ENCODE data around the gene TRIM32. TPM values are rescaled to one million over a fixed set of nuclear protein-coding genes. Genes with fewer than 3 reads are reported as not detected.

The TRIM32 gene
- total and polyA plus RNA-seq, 2 donors (not counting 1 experiment from before 2014, with no cell fraction given), result 3.6 to 14.1 TPM

- WGBS (ENCODE audit: insufficient coverage), result 0% methylated on average over 1 of the region's 3 CpGs
- peaks cover 17% of the 10 kb centered on the region for H3K27me3 Mint-ChIP-seq
- DNase-seq (no peak), ATAC-seq (ENCODE audit: low read depth) (no peak)
- TF ChIP-seq CTCF (IDR thresholded peaks at IDR 0.05) (no peak), EZH2 (IDR thresholded peaks at IDR 0.05; ENCODE audit: borderline replicate concordance, insufficient read depth, low read depth, low read length, poor library complexity, severe bottlenecking) (no peak)
- H3K4me1 ChIP-seq (ENCODE audit: control insufficient read depth in 2 of 2, insufficient read depth in 2 of 2, low read length in 2 of 2), result no peaks in the 10 kb centered on the region
- H3K9me3 Mint-ChIP-seq (ENCODE audit: insufficient read depth), result no peaks in the 10 kb centered on the region
- no peaks in the 10 kb centered on the region for H3K9me3 ChIP-seq (ENCODE audit: control extremely low read depth in 1 of 3, control insufficient read depth in 2 of 3, insufficient read depth in 1 of 3, low read length in 2 of 3)
- no peak overlapping the region for H2AFZ ChIP-seq (ENCODE audit: insufficient read depth, low read depth, low read length, poor library complexity, severe bottlenecking)
- CTCF ChIA-PET, result no interaction called here
- POLR2A ChIA-PET, result no interaction called here
- H4K20me1 ChIP-seq (ENCODE audit: control insufficient read depth, insufficient read depth, low read length, poor library complexity, severe bottlenecking), result no peaks in the 10 kb centered on the region
- intact Hi-C loops (cut with micrococcal nuclease), result no loop called here
- no peak overlapping the region for H3K4me2 ChIP-seq (replicated peaks; ENCODE audit: low read depth, low read length, poor library complexity, severe bottlenecking)
- no peaks in the 10 kb centered on the region for H3K4me1 Mint-ChIP-seq
- H3K27ac ChIP-seq (ENCODE audit: low read length in 2 of 2), result no peak overlapping the region
- no peak overlapping the region for H3K4me3 Mint-ChIP-seq
- no peaks in the 10 kb centered on the region for H3K27me3 ChIP-seq (replicated peaks in 1 of 4; ENCODE audit: control extremely low read depth in 1 of 4, control insufficient read depth in 3 of 4, insufficient read depth in 4 of 4, low read length in 3 of 4)
- no peaks in the 10 kb centered on the region for H3K36me3 ChIP-seq (replicated peaks in 1 of 2; ENCODE audit: control extremely low read depth in 1 of 2, control insufficient read depth in 1 of 2, extremely low read depth in 1 of 2, insufficient read depth in 2 of 2, low read length in 1 of 2)
- H3K4me3 ChIP-seq (ENCODE audit: control extremely low read depth in 1 of 5, extremely low read depth in 1 of 5, insufficient read depth in 1 of 5, low read depth in 2 of 5, low read length in 4 of 5), result no peak overlapping the region
- H3K79me2 ChIP-seq (ENCODE audit: control insufficient read depth, insufficient read depth, low read length), result no peaks in the 10 kb centered on the region
- no peak overlapping the region for H3K9ac ChIP-seq (ENCODE audit: low read length)
- H3K27ac Mint-ChIP-seq, result no peak overlapping the region
These were observed 37.0 kb downstream of the TRIM32 start for GRCh38 chr9:116724123-116724522.

- ChIA-PET POLR2A (no interaction called here), CTCF (interaction anchor here (1.3 kb wide), 1 partner anchor 11 kb away, joined by 4 read pairs; no protein-coding TSS in a partner anchor)
- Histone ChIP-seq H3K4me1 (ENCODE audit: control insufficient read depth in 2 of 2, insufficient read depth in 2 of 2, low read length in 2 of 2) (no peaks in the 10 kb centered on the region), H3K4me2 (replicated peaks; ENCODE audit: low read depth, low read length, poor library complexity, severe bottlenecking) (no peak overlapping the region), H3K27ac (ENCODE audit: low read length in 2 of 2) (no peak overlapping the region), H3K4me3 (ENCODE audit: control extremely low read depth in 1 of 5, extremely low read depth in 1 of 5, insufficient read depth in 1 of 5, low read depth in 2 of 5, low read length in 4 of 5) (no peak overlapping the region), H3K36me3 (replicated peaks in 1 of 2; ENCODE audit: control extremely low read depth in 1 of 2, control insufficient read depth in 1 of 2, extremely low read depth in 1 of 2, insufficient read depth in 2 of 2, low read length in 1 of 2) (no peaks in the 10 kb centered on the region), H3K27me3 (replicated peaks in 1 of 4; ENCODE audit: control extremely low read depth in 1 of 4, control insufficient read depth in 3 of 4, insufficient read depth in 4 of 4, low read length in 3 of 4) (no peaks in the 10 kb centered on the region), H2AFZ (ENCODE audit: insufficient read depth, low read depth, low read length, poor library complexity, severe bottlenecking) (no peak overlapping the region), H3K79me2 (ENCODE audit: control insufficient read depth, insufficient read depth, low read length) (no peaks in the 10 kb centered on the region), H3K9ac (ENCODE audit: low read length) (no peak overlapping the region), H3K9me3 (ENCODE audit: control extremely low read depth in 1 of 3, control insufficient read depth in 2 of 3, insufficient read depth in 1 of 3, low read length in 2 of 3) (no peaks in the 10 kb centered on the region), H4K20me1 (ENCODE audit: control insufficient read depth, insufficient read depth, low read length, poor library complexity, severe bottlenecking) (no peaks in the 10 kb centered on the region)
- Mint-ChIP-seq H3K9me3 (ENCODE audit: insufficient read depth) (no peaks in the 10 kb centered on the region), H3K27ac (no peak overlapping the region), H3K4me3 (no peak overlapping the region), H3K27me3 (peaks cover 8% of the 10 kb centered on the region), H3K4me1 (no peaks in the 10 kb centered on the region)
- TF ChIP-seq EZH2 (IDR thresholded peaks at IDR 0.05; ENCODE audit: borderline replicate concordance, insufficient read depth, low read depth, low read length, poor library complexity, severe bottlenecking) (no peak), CTCF (IDR thresholded peaks at IDR 0.05) (no peak)
- intact Hi-C loops (cut with micrococcal nuclease), result no loop called here
- ATAC-seq (ENCODE audit: low read depth), result no peak
- DNase-seq, result no peak
These were observed 39.5 kb downstream of the TRIM32 start for GRCh38 chr9:116726602-116727001.
